ENCODE data around the gene UNC119. TPM values are rescaled to one million over a fixed set of nuclear protein-coding genes. Genes with fewer than 3 reads are reported as not detected.

Gene UNC119
- total and polyA plus RNA-seq, 2 experiments from 2014 or later = 39.0 to 78.4 TPM

DNA sequence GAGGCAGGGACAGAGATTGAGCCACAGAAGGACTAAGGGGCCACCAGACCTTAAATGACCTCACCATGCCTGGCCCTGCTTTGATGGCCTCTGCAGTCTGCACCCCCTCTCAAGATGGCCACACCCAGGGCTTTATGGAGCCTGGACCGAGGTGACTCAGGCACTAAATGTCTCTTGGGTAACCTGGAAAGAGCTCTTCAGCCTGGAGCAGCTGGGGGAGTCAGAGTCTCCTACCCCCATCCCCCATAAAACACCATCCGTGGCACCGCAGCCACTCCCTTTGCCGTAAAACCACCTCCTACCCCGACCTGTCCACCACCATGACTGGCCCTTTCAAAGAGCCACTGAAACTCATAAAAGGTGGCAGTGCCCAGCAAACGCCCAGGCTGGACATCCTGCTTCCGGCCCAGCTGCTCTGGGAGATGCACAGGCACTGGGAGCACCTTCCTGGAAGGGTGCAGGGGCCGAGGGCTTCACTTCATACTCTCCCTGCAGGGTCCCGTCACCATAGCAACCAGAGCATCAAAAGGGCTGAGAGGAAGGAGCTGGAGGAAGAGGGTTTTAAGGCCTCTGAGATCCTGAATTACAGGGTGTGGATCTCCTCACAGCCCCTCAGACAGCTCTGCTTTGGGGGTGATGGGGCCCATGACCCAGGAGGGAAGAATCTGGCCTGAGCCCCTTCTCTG, 24.0 kb downstream of the UNC119 start:
- Mint-ChIP-seq H3K27ac (no peak overlapping the region), H3K4me1 (0 out of 3 replicates have a peak, but pooled peaks cover 3% of the 10 kb centered on the region), H3K36me3 (ENCODE audit: low read depth) (no peaks in the 10 kb centered on the region; the same call in 2 of the 3 replicates), H3K9me3 (no peaks in the 10 kb centered on the region; the same call in 2 of the 3 replicates), H3K4me3 (no peak overlapping the region), H3K27me3 (ENCODE audit: insufficient read depth, low read depth, poor library complexity) (peaks cover 17% of the 10 kb centered on the region)
- no peaks in the 10 kb centered on the region for H3K4me1 ChIP-seq (ENCODE audit: insufficient read depth)
- no peaks in the 10 kb centered on the region for H3K27me3 ChIP-seq (ENCODE audit: insufficient read depth)
- H4K20me1 ChIP-seq (replicated peaks; ENCODE audit: insufficient read depth) = no peaks in the 10 kb centered on the region
- TF ChIP-seq POLR2AphosphoS5 (IDR thresholded peaks at IDR 0.05; ENCODE audit: low read depth) (no peak), STAT1 (IDR thresholded peaks at IDR 0.05; ENCODE audit: unreplicated experiment) (no peak)
- no peak overlapping the region for H2AFZ ChIP-seq
- no peaks in the 10 kb centered on the region for H3K36me3 ChIP-seq (ENCODE audit: insufficient read depth)
- peak; percentile 43 for DNase-seq (ENCODE audit: low spot score)
- no peak overlapping the region for H3K4me2 ChIP-seq
- no peaks in the 10 kb centered on the region for H3F3A ChIP-seq (replicated peaks; ENCODE audit: low read depth)
- no peaks in the 10 kb centered on the region for H3K79me2 ChIP-seq (replicated peaks; ENCODE audit: insufficient read depth)
- H3K27ac ChIP-seq (ENCODE audit: low read depth) = no peak overlapping the region
- no peak overlapping the region for H3K4me3 ChIP-seq
- no peaks in the 10 kb centered on the region for H3K9me2 ChIP-seq (ENCODE audit: insufficient read depth)
- ATAC-seq = no peak

- Mint-ChIP-seq H3K27me3 (ENCODE audit: insufficient read depth, low read depth, poor library complexity) (peaks cover 18% of the 10 kb centered on the region), H3K9me3 (no peaks in the 10 kb centered on the region; the same call in 2 of the 3 replicates), H3K4me3 (no peak overlapping the region), H3K27ac (no peak overlapping the region), H3K4me1 (0 out of 3 replicates have a peak, but pooled peaks cover under 1% of the 10 kb centered on the region), H3K36me3 (ENCODE audit: low read depth) (no peaks in the 10 kb centered on the region; the same call in 2 of the 3 replicates)
- Histone ChIP-seq H3K27ac (ENCODE audit: low read depth) (no peak overlapping the region), H2AFZ (no peak overlapping the region), H3K4me3 (no peak overlapping the region), H3F3A (replicated peaks; ENCODE audit: low read depth) (no peaks in the 10 kb centered on the region), H3K36me3 (ENCODE audit: insufficient read depth) (no peaks in the 10 kb centered on the region), H3K4me1 (ENCODE audit: insufficient read depth) (no peaks in the 10 kb centered on the region), H3K9me2 (ENCODE audit: insufficient read depth) (no peaks in the 10 kb centered on the region), H3K4me2 (no peak overlapping the region), H4K20me1 (replicated peaks; ENCODE audit: insufficient read depth) (no peaks in the 10 kb centered on the region), H3K27me3 (ENCODE audit: insufficient read depth) (no peaks in the 10 kb centered on the region), H3K79me2 (replicated peaks; ENCODE audit: insufficient read depth) (no peaks in the 10 kb centered on the region)
- ATAC-seq (no peak), DNase-seq (ENCODE audit: low spot score) (no peak)
- TF ChIP-seq REST (IDR thresholded peaks at IDR 0.05; ENCODE audit: unreplicated experiment) (no peak), EZH2 (IDR thresholded peaks at IDR 0.05; ENCODE audit: low read depth, unreplicated experiment) (no peak), STAT1 (IDR thresholded peaks at IDR 0.05; ENCODE audit: unreplicated experiment) (no peak), POLR2AphosphoS5 (IDR thresholded peaks at IDR 0.05; ENCODE audit: low read depth) (no peak), CREB1 (CRISPR knock-in tag; IDR thresholded peaks at IDR 0.05; ENCODE audit: low read depth) (no peak), ZNF462 (CRISPR knock-in tag; IDR thresholded peaks at IDR 0.05) (no peak), ZNF114 (CRISPR knock-in tag; IDR thresholded peaks at IDR 0.05) (no peak), ZNF331 (CRISPR knock-in tag; IDR thresholded peaks at IDR 0.05; ENCODE audit: low read depth) (no peak)
- TF ChIP-seq, protein P1, sequence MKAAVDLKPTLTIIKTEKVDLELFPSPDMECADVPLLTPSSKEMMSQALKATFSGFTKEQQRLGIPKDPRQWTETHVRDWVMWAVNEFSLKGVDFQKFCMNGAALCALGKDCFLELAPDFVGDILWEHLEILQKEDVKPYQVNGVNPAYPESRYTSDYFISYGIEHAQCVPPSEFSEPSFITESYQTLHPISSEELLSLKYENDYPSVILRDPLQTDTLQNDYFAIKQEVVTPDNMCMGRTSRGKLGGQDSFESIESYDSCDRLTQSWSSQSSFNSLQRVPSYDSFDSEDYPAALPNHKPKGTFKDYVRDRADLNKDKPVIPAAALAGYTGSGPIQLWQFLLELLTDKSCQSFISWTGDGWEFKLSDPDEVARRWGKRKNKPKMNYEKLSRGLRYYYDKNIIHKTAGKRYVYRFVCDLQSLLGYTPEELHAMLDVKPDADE (IDR thresholded peaks at IDR 0.05) = no peak
These were observed 24.6 kb downstream of the UNC119 start for GRCh38 chr17:28527859-28528258.

All from GM23338 (cell line).